ENCODE data around the gene CCN6.

DNA sequence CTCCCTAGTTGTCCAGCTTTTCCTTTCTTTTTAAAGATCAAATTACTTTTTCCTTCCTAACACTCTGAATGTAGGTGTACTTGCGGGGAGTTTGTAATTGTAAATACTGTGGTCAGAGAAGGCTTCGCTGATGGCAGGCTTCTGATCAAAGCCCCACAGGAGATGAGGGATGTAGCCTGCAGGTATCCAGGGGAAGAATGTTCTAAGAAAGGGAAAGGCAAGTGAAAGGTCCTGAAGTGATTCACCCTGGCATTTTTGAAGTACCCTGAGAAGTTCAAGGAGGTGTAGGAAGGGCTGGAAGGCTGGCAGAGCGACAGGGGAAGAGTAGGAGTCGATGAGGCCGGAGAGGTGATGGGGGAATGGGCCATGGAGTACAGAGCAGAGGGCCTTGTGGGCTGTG lies 38.2 kb upstream of the CCN6 start:
- no peak for TF ChIP-seq POLR2A (IDR thresholded peaks at IDR 0.05)
- TF ChIP-seq, protein P1, sequence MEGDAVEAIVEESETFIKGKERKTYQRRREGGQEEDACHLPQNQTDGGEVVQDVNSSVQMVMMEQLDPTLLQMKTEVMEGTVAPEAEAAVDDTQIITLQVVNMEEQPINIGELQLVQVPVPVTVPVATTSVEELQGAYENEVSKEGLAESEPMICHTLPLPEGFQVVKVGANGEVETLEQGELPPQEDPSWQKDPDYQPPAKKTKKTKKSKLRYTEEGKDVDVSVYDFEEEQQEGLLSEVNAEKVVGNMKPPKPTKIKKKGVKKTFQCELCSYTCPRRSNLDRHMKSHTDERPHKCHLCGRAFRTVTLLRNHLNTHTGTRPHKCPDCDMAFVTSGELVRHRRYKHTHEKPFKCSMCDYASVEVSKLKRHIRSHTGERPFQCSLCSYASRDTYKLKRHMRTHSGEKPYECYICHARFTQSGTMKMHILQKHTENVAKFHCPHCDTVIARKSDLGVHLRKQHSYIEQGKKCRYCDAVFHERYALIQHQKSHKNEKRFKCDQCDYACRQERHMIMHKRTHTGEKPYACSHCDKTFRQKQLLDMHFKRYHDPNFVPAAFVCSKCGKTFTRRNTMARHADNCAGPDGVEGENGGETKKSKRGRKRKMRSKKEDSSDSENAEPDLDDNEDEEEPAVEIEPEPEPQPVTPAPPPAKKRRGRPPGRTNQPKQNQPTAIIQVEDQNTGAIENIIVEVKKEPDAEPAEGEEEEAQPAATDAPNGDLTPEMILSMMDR (IDR thresholded peaks at IDR 0.05), result no peak
